ENCODE results near the gene OR5K1.

The OR5K1 gene

DNA sequence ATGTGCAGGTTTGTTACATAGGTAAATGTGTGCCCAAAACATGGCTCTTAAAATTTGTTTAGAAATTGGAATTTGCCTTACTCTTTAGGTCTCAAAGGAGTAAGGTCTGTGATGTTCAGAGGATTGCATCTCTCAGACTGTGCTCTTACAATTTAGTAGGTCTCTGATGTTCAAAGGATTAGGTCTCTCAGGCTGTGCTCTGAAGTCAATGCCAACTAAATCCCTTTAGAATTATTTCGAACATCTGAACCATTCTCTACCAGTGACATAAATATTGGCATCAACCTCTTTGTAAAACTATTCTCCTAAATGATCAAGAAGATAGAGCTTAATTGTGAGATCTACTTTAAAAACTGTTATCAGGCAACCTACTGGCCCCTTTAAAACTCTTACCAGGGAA lies at the start of gene OR5K1:
TSS of gene OR5K1 (plus strand) at position 301 of the 400 bp plus-strand sequence. CDS start 6,376 bp downstream, outside the sequence.
- in situ Hi-C loops (cut with MboI; ENCODE audit: low sequenced_read_pairs) = no loop called here

- in situ Hi-C loops (cut with MboI; ENCODE audit: low sequenced_read_pairs) = no loop called here
These were observed 30.4 kb upstream of the OR5K1 start for GRCh38 chr3:98432575-98432974.

GRCh38 chr3:98433764-98434163 lies 29.2 kb upstream of the OR5K1 start:
- in situ Hi-C loops (cut with MboI; ENCODE audit: low sequenced_read_pairs) = no loop called here

DNA sequence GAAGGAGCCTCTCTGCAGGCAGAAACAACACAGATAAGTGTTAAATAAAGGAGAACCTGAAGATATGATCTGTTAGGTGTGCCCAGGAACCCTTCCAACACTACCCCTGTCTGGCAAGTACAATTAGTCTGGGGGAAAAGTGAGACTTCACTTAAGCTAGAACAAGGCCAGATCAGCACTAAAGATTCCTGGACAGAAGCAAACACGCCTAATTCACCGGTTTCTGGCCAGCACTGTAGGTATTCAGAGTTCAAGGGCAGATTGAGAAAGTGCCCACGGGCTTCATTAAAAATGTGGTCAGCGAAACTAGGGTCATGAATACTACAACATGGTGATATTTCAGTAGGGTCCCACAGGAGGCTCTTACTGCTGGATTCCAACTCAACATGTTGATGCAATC lies 28.6 kb upstream of the OR5K1 start:
- in situ Hi-C loops (cut with MboI; ENCODE audit: low sequenced_read_pairs) = no loop called here

DNA sequence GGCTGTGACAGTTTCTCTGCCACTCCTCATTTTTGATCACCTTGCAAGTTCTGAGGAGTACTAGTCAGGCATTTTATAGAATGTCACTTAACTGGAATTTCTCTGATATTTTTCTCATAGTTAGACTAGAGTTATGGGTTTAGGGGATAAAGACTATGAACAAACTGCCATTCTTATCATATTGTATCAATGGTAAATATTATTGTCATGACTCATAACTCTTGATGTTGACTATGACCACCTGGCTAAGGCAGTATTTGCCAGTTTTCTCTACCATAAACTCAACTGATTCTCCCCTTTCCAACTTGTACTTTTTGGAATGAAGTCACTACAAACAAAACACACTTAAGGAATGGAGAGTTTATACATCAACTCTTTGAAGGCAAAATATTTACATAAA lies 22.7 kb upstream of the OR5K1 start:
- in situ Hi-C loops (cut with MboI; ENCODE audit: low sequenced_read_pairs) = no loop called here

- in situ Hi-C loops (cut with MboI; ENCODE audit: low sequenced_read_pairs) = no loop called here
These were observed 17.0 kb upstream of the OR5K1 start for GRCh38 chr3:98445949-98446406.

DNA sequence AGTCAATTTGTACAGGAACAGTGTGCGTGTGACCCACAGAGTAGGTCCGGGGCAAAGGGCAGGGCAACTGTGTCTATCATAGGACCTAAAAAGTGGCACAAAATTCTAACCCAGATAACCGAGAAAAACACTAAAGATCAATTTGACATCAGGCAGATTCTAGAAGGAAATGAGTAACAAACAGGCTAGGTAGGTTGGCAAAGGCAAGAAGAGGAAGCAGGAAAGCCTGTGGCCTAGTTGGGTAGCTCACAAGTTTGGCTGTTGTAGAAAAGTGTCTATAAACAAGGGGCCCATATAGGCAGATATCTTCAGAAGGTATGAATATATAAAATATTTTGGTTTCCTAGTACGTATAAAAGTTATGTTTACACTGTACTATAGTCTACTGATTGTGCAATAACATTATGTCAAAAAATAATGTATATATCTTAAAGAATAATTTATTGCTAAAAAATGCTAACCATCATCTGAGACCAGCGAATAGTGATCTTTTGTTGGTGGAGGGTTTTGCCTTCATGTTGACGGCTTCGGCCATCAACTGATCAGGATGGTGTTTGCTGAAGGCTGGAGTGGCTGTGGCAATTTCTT lies 13.3 kb upstream of the OR5K1 start:
- in situ Hi-C loops (cut with MboI; ENCODE audit: low sequenced_read_pairs) = no loop called here

DNA sequence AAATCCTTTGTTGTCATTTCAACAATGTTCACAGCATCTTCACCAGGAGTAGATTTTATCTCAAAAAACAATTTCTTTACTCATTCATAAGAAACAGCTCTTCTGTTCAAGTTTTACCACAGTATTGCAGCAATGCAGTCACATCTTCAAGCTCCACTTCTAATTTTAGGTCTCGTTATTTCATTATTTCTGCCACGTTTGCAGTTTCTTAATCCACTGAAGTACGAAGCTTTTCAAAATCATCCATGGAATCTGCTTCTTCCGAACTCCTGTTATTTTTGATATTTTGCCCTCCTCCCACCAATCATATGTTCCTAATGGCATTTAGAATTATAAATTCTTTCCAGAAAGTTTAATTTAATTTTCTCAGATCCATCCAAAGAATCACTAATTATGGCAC lies 12.6 kb upstream of the OR5K1 start:
- in situ Hi-C loops (cut with MboI; ENCODE audit: low sequenced_read_pairs) = no loop called here

DNA sequence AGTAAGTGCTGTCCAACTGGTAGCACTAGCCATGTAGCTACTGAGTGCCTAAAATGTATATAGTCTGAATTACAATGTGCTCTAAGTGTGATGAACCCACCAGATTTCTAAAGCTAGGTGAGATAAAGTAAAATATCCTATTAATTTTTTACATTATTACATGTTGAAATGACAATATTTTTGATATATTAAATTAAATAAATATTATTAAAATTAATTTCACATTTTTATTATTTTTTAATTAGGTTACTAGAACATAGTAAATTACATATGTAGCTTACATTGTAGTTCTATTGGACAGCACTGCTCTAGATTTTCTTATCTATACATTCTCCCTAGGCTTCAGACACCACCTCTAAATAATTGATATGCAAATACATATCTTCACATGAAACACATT lies 9.2 kb upstream of the OR5K1 start:
- in situ Hi-C loops (cut with MboI; ENCODE audit: low sequenced_read_pairs) = no loop called here

GRCh38 chr3:98454929-98455328 lies 8.1 kb upstream of the OR5K1 start:
- in situ Hi-C loops (cut with MboI; ENCODE audit: low sequenced_read_pairs) = no loop called here

- in situ Hi-C loops (cut with MboI; ENCODE audit: low sequenced_read_pairs) = no loop called here
These were observed 5.5 kb upstream of the OR5K1 start for GRCh38 chr3:98457543-98457942.

DNA sequence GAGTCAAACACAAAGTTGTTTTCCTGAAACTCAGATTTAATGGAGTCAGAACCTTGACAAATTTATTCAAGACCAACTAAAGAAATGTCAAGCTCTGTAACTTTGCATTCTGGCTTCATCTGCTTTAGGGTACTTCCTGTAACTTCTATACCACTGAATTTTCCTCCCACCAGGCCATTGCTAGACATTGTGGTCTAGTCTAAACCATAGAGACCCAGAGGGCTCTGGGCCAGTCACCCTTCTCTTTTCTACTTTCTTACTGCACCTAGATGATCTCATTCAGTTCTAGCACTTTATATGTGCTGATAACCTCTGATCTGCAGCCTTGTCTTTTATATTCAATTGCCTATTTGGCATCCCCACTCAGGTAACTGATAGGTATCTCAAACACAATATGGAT lies 2.8 kb upstream of the OR5K1 start:
- in situ Hi-C loops (cut with MboI; ENCODE audit: low sequenced_read_pairs) = no loop called here

- in situ Hi-C loops (cut with MboI; ENCODE audit: low sequenced_read_pairs) = no loop called here
These were observed 19.9 kb downstream of the OR5K1 start for GRCh38 chr3:98482717-98483482.

- in situ Hi-C loops (cut with MboI; ENCODE audit: low sequenced_read_pairs) = no loop called here
These were observed 20.6 kb downstream of the OR5K1 start for GRCh38 chr3:98483626-98484025.

- in situ Hi-C loops (cut with MboI; ENCODE audit: low sequenced_read_pairs) = no loop called here
These were observed 34.4 kb downstream of the OR5K1 start, which contains the start of gene OR5K2 for GRCh38 chr3:98497381-98497780. TSS of gene OR5K2 (plus strand) at chr3:98497681. CDS start at chr3:98497681, 0 bp downstream.

DNA sequence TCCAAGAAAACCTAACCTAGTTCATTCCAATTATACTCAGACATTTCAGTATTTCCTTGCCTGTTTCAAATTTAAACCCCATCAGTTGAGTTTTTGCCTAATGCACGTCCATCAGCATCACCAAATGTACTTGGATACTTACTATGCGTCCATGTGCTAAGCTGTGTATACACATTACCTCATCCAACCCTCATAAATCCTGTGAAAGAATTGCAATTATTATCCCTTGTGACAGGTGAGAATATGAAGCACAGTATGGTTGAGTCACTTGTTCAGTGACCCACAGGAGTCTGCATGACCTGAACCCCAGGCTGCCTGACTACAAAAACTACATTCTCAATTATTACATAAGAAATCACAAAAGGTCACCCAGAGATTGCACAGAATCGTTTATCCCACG lies 37.0 kb downstream of the OR5K1 start:
- in situ Hi-C loops (cut with MboI; ENCODE audit: low sequenced_read_pairs) = no loop called here

DNA sequence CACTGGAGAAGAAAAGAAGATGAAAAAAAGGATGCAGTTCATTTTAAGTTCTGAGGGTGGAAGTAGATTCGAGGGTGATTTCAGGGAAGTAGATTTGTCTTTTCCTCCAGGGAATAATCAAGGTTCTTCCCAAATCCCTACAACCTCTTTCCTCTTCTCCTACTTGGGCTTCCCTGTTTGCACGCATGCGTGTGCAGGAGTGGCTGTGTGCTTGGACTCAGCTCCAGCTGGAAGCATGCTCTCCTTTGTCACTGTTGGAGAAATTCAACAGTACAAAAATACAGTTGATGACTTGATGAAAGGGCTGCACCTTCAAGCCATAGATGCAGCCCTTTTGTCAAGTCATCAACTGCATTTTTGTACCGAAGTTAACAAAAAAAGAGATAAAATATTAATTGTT lies 38.3 kb downstream of the OR5K1 start:
- in situ Hi-C loops (cut with MboI; ENCODE audit: low sequenced_read_pairs) = no loop called here

- in situ Hi-C loops (cut with MboI; ENCODE audit: low sequenced_read_pairs) = no loop called here
These were observed 39.0 kb downstream of the OR5K1 start for GRCh38 chr3:98501863-98502576.

DNA sequence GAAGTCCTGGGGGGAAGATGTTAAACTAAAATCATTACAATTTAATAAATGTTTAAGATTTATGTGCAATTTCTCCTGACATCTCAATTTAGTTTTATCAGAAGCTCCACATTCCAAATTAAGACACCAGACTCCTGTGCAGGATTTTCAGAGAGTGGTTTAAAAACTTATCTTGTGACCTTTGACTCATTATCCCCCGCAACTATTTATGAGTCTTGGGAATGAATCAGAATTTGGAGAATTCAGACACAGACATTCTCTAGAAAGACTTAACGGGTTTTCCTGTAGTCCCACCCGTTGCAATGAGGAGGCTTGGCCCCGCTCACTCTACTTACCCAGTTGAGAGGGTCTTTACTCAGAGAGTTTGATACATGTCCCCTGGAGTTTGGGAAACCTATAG lies 41.5 kb downstream of the OR5K1 start:
- in situ Hi-C loops (cut with MboI; ENCODE audit: low sequenced_read_pairs) = no loop called here

- in situ Hi-C loops (cut with MboI; ENCODE audit: low sequenced_read_pairs) = no loop called here
These were observed 45.6 kb downstream of the OR5K1 start for GRCh38 chr3:98508582-98508981.

- in situ Hi-C loops (cut with MboI; ENCODE audit: low sequenced_read_pairs) = no loop called here
These were observed 49.6 kb downstream of the OR5K1 start for GRCh38 chr3:98512576-98512975.

DNA sequence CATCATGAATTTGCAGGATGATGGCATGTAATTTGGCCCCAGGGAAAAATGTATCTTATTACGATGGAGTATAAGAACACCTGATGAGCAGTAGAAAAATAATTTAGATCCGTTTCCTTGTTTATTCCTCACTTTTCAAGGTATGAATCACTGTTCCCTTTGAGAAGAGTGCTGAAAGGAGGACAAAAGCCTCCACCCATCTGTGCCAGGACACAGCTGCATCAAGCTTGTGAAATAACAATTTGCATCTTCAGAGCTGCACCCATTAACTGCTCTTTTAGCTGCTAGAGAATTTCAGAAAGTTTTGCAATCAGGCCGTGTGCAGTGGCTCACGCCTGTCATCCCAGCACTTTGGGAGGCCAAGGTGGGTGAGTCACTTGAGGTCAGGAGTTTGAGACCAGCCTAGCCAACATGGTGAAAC lies 50.1 kb downstream of the OR5K1 start:
- in situ Hi-C loops (cut with MboI; ENCODE audit: low sequenced_read_pairs) = no loop called here

Measured in HL-60/S4 treated with phorbol 12-myristate 13-acetate at 8.2 ng/mL for 4 days and 3 days (cell line).